HS-5 (cell line): ENCODE measurements around the gene NAA16.

ENCODE experiments used
- DNase-seq: peaks from one replicate; pipeline ENCODE4 v3.0.0-alpha.2; 2012; ENCODE audit warnings: low read depth

The NAA16 gene

GRCh38 chr13:41304551-41304950 is 6.5 kb upstream of the NAA16 start:
- no peak for DNase-seq

DNA sequence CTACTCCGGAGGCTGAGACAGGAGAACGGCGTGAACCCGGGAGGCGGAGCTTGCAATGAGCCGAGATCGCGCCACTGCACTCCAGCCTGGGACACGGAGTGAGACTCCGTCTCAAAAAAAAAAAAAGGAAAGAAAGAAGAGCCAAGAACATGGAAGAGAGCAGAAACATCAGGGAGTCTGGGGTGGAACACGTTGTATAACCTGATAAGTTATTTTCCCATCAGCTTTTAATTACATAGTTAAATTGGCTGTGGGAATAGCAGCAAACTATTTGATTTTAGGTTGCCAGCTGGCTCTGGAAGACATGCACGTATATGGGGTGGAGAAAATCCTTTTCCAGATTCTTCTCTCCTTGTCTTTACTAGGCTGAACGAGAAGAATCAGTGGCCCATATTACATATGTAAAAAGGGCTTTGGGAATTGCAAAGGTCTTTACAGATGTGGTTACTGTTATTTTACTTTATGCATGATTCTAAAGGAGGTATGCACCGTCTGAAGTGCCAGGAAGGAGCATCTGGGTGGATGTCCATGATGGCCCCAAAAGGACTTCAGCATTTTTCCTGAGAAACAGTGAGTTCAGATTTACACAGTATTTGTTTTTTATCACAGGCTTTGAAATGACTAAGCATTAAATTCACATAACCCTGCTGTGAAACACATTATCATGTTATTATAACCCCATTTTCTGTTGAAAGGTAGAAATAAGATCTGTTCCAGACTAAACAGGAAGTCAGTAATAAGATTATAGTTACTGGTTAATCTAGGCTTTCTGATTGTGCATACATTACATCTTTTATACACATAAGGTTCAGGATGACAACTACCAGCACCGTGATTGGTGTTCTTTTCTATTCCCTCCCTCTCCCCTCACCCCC is 4.6 kb upstream of the NAA16 start:
- DNase-seq = no peak

GRCh38 chr13:41307884-41308640 is 3.0 kb upstream of the NAA16 start:
- no peak for DNase-seq

DNA sequence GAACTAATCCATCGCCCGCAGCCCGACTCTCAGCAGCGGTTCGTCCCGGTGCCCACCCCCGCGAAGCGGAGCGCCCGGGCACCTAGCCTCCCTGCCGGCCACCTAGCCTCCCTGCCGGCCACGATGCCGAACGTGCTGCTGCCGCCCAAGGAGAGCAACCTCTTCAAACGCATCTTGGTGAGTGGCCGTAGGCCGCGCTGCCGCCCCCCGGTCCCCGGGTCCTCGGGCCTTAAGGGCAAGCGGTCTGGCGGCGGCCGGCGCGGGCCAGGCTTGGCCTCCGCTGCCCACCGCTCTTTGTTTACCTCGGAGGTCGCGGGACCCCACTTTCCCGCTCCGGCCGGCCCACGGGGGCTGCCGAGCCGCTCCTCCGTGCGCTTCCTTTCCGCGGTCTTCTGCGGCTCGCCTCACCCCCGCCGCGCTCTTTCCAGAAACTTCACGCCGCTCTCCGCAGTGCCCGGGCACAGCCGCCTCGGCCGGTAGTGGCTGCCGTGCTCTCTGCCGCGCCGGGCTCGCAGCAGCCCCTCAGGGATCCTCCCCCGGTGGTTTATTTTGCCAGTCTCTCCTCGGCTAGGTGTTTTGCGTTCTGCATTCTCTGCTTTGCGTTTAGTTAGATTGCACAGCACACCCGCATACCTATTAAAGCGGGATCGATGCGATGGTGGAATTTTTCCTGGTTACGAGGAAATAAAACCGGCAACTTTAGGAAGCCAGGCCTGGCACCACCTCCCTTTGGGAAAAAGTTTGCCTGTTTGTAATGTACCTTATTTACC is 524 bp downstream of the NAA16 start:
- DNase-seq = no peak

- no peak for DNase-seq
Observed at GRCh38 chr13:41312176-41312500, 1.1 kb downstream of the NAA16 start.

- no peak for DNase-seq
Observed at GRCh38 chr13:41313117-41313516, 2.0 kb downstream of the NAA16 start.

DNA sequence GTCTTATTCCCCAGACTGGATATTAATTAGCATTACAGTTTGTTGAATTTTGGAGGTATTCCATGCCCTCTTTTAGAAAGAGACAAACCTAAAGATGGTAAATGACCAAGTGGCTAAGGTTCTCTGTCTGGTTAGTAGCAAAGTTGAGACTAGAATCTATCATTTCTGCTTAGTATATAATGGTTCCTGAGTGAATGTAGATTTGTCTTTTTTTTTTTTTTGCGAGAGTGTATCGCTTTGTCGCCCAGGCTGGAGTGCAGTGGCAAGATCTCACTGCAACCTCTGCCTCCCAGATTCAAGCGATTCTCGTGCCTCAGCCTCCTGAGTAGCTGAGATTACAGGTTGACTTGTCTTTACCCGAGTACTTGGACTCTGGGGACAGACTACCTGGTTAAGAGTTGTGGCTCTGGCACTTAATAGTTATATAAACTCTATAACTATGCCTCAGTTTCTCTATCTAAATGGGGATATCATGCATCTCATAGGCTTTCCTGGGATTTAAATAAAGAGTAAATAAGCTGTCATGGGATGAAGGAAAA is 2.7 kb downstream of the NAA16 start:
- DNase-seq = no peak

GRCh38 chr13:41315443-41316047 is 4.5 kb downstream of the NAA16 start:
- no peak for DNase-seq

DNA sequence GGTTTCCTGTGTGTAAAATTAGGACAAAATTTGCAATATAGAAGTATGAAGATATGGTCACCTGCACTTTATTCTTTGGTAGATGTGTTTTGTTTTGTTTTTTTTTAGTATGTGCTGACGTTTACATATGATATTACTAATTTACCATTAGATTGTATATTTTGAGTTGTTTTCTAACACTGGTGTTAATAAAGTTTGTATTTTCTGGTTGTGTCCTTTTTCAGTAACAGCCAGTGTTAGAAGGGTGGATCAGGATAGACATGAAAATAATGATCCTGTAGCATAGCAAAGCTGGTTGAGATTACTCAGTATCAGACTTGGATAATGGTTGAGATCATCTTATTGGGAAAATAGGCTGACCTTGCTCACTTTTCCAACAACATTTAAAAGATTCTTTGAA is 6.2 kb downstream of the NAA16 start:
- no peak for DNase-seq

DNA sequence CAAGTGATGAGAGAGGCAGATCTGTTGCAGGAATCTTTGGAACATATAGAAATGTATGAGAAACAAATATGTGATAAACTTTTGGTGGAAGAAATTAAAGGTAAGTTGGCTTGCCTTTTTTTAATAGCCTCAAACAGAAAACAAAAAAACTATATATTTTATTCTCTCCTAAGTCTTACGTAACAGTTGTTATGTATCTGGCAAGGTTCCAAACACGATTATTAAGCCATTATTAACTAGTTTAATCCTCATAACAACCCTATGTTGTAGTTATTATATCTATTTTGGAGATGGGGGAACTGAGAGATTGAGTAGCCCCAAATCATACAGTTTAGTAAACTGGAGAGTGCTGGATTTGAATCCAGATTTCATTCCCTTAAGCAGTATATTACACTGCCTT is 14.7 kb downstream of the NAA16 start:
- DNase-seq = no peak

DNA sequence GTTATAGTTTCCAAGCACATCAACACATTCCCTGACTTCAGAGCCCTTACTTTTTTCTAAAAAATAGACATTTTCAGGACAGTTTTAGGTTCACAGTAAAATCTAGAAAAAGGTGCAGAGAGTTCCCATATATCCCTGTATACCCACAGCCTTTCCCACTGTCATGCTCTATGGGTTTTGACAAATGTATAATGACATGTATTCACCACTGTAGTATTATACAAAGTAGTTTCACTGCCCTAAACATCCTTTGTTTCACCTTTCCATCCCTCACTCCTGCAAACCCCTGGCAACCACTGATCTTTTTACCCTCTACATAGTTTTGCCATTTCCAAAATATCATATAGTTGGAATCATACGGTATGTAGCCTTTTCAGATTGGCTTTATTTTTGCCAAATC is 15.6 kb downstream of the NAA16 start:
- DNase-seq = no peak

DNA sequence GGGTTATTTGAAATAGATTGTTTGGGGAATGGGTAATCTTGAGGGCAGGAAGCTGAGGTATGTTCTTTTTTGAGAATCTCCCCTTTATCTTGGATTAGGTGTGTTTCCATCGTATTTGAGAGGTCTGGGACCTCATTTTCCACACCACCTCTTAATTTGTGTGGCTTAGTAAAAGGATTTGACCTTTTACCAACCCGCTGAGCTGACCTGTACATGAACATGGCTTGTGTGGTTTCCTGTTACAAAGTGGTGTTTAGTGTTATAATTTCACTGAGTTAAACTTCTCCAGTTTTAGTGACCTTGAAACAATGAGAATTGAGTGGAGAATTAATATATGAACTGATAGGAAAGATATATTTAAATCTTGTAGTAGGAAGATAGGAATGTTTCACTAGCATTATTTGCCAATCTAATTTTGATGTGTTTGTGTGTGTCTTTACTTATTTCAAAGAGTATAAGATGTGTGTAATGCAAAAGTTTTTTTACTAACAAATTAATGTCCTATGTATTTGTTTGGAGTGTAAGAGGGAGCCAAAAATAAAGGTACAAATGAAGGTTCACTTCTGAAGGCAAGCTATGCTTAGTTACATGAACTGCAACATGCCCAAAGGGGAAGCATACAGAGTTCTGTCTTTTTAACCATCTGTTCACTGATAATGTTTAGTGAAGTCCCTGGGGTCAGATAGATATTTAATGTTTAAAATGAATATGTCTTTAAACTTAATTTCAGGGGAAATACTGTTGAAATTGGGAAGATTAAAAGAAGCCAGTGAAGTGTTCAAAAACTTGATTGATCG is 17.1 kb downstream of the NAA16 start:
- DNase-seq = no peak

- DNase-seq = no peak
Observed at GRCh38 chr13:41332829-41333228, 21.8 kb downstream of the NAA16 start.

DNA sequence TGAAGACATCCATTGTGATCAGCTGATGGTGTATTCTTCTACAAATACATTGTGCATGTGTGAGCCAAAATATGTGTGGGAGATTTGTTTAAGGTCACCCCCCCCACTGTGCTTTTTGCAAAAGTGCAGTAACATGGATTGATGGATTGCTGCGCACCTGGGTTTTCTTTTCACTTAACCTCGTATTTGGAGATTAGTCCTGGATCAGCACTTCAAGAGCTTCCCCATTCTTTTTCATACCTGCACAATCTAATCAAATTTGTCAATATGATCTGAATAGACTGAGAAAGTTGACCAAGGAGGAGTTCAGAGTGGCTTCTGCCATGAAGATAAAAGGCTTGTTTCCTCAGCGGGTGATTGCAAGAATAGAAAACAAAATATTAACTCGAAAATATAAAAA is 23.7 kb downstream of the NAA16 start:
- DNase-seq = no peak

DNA sequence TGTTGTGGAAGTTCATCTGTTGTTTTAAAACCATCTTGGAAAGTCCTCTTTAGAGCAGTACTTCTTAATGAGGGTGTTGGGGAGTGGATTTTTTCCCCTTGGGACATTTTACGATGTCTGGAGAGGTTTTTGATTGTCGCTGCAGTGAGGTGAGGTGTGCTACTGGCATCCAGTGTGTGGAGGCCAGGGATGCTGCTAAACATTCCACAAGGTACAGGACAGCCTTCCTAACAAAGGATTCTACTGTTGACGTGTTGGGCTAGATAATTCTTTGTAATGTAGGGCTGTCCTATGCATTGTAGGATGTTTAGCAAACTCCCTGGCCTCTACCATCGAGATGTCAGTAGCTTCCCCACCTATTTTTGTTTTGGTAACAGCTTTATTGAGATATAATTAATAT is 33.3 kb downstream of the NAA16 start:
- no peak for DNase-seq

GRCh38 chr13:41345165-41345913 is 34.3 kb downstream of the NAA16 start:
- DNase-seq = no peak

DNA sequence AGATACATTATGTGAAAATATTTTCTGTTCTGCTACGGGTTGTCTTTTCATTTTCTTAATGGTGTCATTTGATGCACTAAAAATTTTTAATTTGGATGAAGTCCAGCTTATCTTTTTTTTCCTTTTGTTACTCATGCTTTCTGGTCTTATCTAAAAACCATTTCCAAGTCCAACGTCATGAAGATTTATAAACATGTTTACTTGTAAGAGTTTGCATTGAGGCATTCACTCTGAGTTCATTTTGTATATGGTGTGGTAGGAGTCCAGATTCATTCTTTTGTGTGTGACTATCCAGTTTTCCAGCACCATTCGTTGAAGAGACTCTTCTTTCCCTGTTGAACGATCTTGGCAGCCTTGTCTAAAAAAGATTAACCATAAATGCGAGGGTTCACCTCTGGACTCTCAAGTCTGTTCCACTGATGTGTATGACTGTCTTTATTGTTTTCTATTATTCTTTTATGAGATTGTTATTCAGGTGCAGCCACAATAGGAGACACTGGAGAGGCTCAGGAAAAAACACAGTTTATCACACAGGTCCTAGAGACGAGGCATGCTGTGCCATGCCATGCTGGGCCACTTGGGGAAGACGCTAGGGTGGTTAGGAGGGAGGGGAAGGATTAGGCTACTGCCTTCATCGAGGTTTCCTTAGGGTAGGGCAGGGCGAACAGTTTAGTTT is 35.0 kb downstream of the NAA16 start:
- no peak for DNase-seq

GRCh38 chr13:41352935-41353840 is 42.1 kb downstream of the NAA16 start:
- DNase-seq = peak; percentile 0

DNA sequence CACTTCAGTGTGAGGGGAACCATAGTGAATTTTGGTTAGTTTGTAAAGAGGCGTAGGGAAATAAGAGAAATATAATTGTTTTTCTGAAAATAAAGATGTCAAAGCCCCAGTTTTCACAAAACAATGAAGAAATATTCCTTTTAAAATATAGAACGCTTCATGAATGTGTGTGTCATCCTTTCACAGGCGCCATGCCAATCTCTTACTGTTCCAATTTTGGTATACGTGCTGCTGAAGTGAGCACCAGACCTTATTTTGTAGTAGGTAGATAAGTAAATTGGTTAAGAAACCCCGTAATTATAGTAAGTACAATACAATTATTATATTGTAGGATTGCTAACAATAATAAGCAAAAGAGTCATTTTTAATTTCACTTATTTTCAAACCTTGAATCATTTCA is 43.3 kb downstream of the NAA16 start:
- DNase-seq = no peak
